ENCODE data around the gene KLHDC3. TPM values are rescaled to one million over a fixed set of nuclear protein-coding genes. Genes with fewer than 3 reads are reported as not detected.

KLHDC3 gene
- total RNA-seq, 1 donor from 2014 or later: 70.6 TPM

DNA sequence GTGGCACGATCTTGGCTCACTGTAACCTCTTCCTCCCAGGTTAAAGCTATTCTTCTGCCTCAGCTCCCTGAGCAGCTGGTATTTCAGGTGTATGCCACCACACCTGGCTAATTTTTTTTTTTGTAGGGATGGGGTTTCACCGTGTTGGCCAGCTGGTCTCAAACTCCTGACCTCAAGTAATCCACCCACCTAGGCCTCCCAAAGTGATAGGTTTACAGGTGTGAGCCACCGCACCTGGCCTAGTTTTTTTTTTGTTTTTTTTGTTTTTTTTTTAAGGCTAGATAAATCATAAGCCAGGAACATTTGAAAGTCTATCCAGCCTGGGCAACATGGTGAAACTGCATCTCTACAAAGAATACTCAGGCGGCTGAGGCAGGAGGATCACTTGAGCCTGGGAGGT, 18.3 kb downstream of the KLHDC3 start:
- Histone ChIP-seq H3K27me3 (ENCODE audit: control insufficient read depth, insufficient read depth, low read length) (no peaks in the 10 kb centered on the region), H3K4me3 (ENCODE audit: low read depth, low read length) (no peak overlapping the region), H3K36me3 (ENCODE audit: control insufficient read depth, insufficient read depth, low read length) (peaks cover 18% of the 10 kb centered on the region)
- DNase-seq (ENCODE audit: low read depth) (no peak), FAIRE-seq (no peak)
- TF ChIP-seq, protein P1, sequence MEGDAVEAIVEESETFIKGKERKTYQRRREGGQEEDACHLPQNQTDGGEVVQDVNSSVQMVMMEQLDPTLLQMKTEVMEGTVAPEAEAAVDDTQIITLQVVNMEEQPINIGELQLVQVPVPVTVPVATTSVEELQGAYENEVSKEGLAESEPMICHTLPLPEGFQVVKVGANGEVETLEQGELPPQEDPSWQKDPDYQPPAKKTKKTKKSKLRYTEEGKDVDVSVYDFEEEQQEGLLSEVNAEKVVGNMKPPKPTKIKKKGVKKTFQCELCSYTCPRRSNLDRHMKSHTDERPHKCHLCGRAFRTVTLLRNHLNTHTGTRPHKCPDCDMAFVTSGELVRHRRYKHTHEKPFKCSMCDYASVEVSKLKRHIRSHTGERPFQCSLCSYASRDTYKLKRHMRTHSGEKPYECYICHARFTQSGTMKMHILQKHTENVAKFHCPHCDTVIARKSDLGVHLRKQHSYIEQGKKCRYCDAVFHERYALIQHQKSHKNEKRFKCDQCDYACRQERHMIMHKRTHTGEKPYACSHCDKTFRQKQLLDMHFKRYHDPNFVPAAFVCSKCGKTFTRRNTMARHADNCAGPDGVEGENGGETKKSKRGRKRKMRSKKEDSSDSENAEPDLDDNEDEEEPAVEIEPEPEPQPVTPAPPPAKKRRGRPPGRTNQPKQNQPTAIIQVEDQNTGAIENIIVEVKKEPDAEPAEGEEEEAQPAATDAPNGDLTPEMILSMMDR (IDR thresholded peaks at IDR 0.05; ENCODE audit: insufficient read depth, low read length, severe bottlenecking): no peak

GRCh38 chr6:43033496-43034189, 19.6 kb downstream of the KLHDC3 start:
- H3K36me3 ChIP-seq (ENCODE audit: control insufficient read depth, insufficient read depth, low read length): peaks cover 18% of the 10 kb centered on the region
- FAIRE-seq (no peak), DNase-seq (ENCODE audit: low read depth) (no peak)

GRCh38 chr6:43034190-43034525, 20.1 kb downstream of the KLHDC3 start:
- DNase-seq (ENCODE audit: low read depth) (no peak), FAIRE-seq (no peak)
- Histone ChIP-seq H3K36me3 (ENCODE audit: control insufficient read depth, insufficient read depth, low read length) (peaks cover 18% of the 10 kb centered on the region), H3K4me3 (ENCODE audit: low read depth, low read length) (no peak overlapping the region), H3K27me3 (ENCODE audit: control insufficient read depth, insufficient read depth, low read length) (no peaks in the 10 kb centered on the region)
- TF ChIP-seq, protein P1 (IDR thresholded peaks at IDR 0.05; ENCODE audit: insufficient read depth, low read length, severe bottlenecking): no peak

More at GRCh38 chr6:43033496-43034189, 19.6 kb downstream of the KLHDC3 start:
- no peak overlapping the region for H3K4me3 ChIP-seq (ENCODE audit: low read depth, low read length)
- TF ChIP-seq, protein P1 (IDR thresholded peaks at IDR 0.05; ENCODE audit: insufficient read depth, low read length, severe bottlenecking): no peak
- H3K27me3 ChIP-seq (ENCODE audit: control insufficient read depth, insufficient read depth, low read length): no peaks in the 10 kb centered on the region

GRCh38 chr6:43035495-43036194, 21.6 kb downstream of the KLHDC3 start:
- no peak for DNase-seq (ENCODE audit: low read depth)
- peaks cover 19% of the 10 kb centered on the region for H3K36me3 ChIP-seq (ENCODE audit: control insufficient read depth, insufficient read depth, low read length)
- no peaks in the 10 kb centered on the region for H3K27me3 ChIP-seq (ENCODE audit: control insufficient read depth, insufficient read depth, low read length)
- TF ChIP-seq, protein P1 (IDR thresholded peaks at IDR 0.05; ENCODE audit: insufficient read depth, low read length, severe bottlenecking): no peak
- no peak overlapping the region for H3K4me3 ChIP-seq (ENCODE audit: low read depth, low read length)
- FAIRE-seq: no peak

- DNase-seq (ENCODE audit: low read depth): no peak
- H3K4me3 ChIP-seq (ENCODE audit: low read depth, low read length): no peak overlapping the region
- TF ChIP-seq, protein P1 (IDR thresholded peaks at IDR 0.05; ENCODE audit: insufficient read depth, low read length, severe bottlenecking): no peak
- peaks cover 22% of the 10 kb centered on the region for H3K36me3 ChIP-seq (ENCODE audit: control insufficient read depth, insufficient read depth, low read length)
- no peaks in the 10 kb centered on the region for H3K27me3 ChIP-seq (ENCODE audit: control insufficient read depth, insufficient read depth, low read length)
- FAIRE-seq: no peak
Measured at GRCh38 chr6:43036712-43037111, 22.7 kb downstream of the KLHDC3 start.

Measured in bronchial epithelial cell (primary cell).